ENCODE results near the gene DOCK7.
A peak's percentile ranks its signal among the peaks of the same experiment; 100 is the strongest.

DOCK7 gene

GRCh38 chr1:62561306-62561705 lies 126.9 kb downstream of the DOCK7 start:
- H3K4me3 ChIP-seq (ENCODE audit: low read length), result no peak overlapping the region
- TF ChIP-seq CTCF (IDR thresholded peaks at IDR 0.05; ENCODE audit: insufficient read depth, low read depth, low read length, missing control alignments), result no peak
- DNase-seq (ENCODE audit: low read depth), result no peak

GRCh38 chr1:62544570-62544969 lies 143.6 kb downstream of the DOCK7 start:
- DNase-seq (ENCODE audit: low read depth), result no peak
- TF ChIP-seq CTCF (IDR thresholded peaks at IDR 0.05; ENCODE audit: insufficient read depth, low read depth, low read length, missing control alignments), result no peak
- H3K4me3 ChIP-seq (ENCODE audit: low read length), result no peak overlapping the region

GRCh38 chr1:62541048-62541447 lies 147.1 kb downstream of the DOCK7 start:
- TF ChIP-seq CTCF (IDR thresholded peaks at IDR 0.05; ENCODE audit: insufficient read depth, low read depth, low read length, missing control alignments), result no peak
- no peak for DNase-seq (ENCODE audit: low read depth)
- H3K4me3 ChIP-seq (ENCODE audit: low read length), result no peak overlapping the region

GRCh38 chr1:62539028-62539447 lies 149.1 kb downstream of the DOCK7 start:
- no peak overlapping the region for H3K4me3 ChIP-seq (ENCODE audit: low read length)
- no peak for TF ChIP-seq CTCF (IDR thresholded peaks at IDR 0.05; ENCODE audit: insufficient read depth, low read depth, low read length, missing control alignments)

GRCh38 chr1:62536865-62537264 lies 151.3 kb downstream of the DOCK7 start:
- TF ChIP-seq CTCF (IDR thresholded peaks at IDR 0.05; ENCODE audit: insufficient read depth, low read depth, low read length, missing control alignments), result no peak
- H3K4me3 ChIP-seq (ENCODE audit: low read length), result no peak overlapping the region
- no peak for DNase-seq (ENCODE audit: low read depth)

More at GRCh38 chr1:62539028-62539447, 149.1 kb downstream of the DOCK7 start:
- DNase-seq (ENCODE audit: low read depth), result no peak

GRCh38 chr1:62530516-62531154 lies 157.6 kb downstream of the DOCK7 start:
- peak; percentile 62 for DNase-seq (ENCODE audit: low read depth)
- TF ChIP-seq CTCF (IDR thresholded peaks at IDR 0.05; ENCODE audit: insufficient read depth, low read depth, low read length, missing control alignments), result peak; percentile 92
- no peak overlapping the region for H3K4me3 ChIP-seq (ENCODE audit: low read length)

GRCh38 chr1:62529227-62529626 lies 159.0 kb downstream of the DOCK7 start:
- TF ChIP-seq CTCF (IDR thresholded peaks at IDR 0.05; ENCODE audit: insufficient read depth, low read depth, low read length, missing control alignments), result no peak
- DNase-seq (ENCODE audit: low read depth), result no peak
- no peak overlapping the region for H3K4me3 ChIP-seq (ENCODE audit: low read length)
